ENCODE data around the gene CEMIP.

DNA sequence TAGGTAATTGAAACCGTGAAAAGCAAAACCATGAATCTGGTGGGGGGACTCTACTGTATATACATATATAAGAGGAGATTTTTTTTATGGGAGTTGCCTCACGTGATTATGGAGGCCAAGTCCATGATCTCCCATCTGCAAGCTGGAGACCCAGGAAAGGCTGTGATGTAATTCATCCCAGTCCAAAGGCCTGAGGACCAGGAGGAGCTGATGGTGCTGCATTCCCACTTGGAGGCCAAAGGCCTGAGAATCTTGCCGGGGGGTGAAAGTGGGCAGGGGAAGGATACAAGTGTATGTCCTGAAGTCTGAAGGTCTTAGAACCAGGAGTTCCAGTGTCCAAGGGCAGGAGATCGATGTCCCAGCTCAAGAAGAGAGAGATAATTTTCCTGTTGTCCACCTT, 37.1 kb upstream of the CEMIP start:
- TF ChIP-seq CTCF (IDR thresholded peaks at IDR 0.05; ENCODE audit: insufficient read depth, low read length) (no peak), POLR2AphosphoS5 (IDR thresholded peaks at IDR 0.05; ENCODE audit: low read depth) (no peak)

Data from HL-60 (cell line).